Activated T-helper 9 cell treated with anti-CD3 and anti-CD28 coated beads, Interleukin-2, amount 50 U/mL, for 16 hours (primary cell): ENCODE data around the gene LYRM4.

Experiments used
- DNase-seq: peaks from one replicate; pipeline ENCODE4 v3.0.0-alpha.2; 2020; ENCODE audit warnings: low read depth

LYRM4 gene

DNA sequence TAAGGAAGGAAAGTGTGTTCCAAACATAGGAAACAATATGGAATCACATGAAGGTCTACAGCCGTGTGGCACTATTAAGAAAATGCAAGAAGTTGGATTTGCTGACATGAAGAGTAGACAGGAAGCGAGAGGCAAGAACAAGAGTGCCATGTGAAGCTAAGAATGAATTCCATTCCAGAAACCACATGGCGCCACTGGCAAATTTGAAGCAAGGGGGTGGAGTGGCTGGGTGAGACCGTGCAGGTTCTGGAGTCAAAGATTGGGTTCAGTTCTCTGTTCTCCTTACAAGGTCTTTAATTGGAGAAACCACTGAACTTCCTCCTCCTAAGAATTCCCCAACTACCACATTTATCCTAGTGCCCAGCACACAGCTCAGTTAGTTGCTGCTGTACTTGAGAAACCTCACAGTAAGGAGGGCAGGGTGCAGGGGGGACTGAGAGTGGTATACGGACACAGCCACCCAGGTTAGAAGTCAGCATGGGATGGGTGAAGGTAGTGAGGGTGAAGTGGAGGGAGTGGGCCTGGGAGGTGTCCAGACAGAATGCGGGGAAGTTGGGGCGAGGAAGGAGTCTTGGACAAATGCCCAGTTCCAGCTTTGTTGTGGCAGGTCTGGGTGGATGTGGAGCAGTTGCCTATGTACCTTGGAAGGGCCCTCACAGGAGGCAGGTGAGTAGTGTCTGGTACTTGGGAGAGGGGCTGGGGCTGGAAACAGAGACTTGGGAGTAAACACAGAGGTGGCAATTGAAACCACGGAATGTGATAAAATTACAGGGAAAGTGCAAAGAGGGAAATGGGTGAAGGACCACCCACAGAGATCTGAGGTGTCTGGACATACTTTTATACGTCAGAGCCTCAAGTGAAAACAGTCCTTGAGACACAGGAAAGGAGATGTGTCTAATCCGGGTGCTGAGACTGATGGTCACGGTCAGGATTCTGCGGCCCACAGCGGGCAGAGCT lies 14.3 kb downstream of the LYRM4 start:
- no peak for DNase-seq

DNA sequence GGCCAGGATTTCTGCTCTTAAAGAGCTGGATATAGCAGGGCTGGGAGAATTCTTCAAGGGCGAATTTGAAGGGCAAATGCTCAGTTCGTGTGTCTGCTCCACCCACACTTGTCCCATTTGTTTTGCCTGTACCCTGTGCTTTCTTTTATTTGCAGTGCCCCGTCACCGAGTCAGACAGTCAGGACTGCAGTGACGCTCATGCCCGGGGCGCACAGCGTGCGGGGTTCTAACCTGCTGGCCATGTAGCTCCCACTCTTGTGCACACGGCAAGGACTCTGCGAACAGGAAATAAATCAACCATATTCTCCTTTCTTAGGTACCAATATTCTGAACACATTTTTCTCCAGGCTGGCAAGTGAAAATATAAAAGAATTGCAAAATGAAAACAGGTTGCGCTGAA lies 17.7 kb downstream of the LYRM4 start:
- no peak for DNase-seq

DNA sequence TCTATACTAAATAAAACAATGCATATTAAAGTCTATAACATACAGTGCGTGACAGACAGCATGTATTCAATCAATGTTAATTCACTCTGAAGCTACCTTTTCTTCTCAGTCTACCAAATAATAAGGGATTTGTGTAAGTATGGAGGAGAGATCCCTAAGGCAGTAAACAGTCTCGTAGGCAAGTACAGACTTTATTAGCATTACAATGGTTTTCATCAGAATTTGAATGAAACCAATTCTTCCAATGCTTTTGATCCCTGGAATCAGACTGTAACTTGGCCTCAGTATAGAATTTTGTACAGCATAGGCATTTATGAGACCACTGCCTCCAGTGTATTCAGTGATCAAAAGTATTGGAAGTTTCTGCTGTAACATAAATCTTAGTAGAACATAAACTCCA lies 19.5 kb downstream of the LYRM4 start:
- DNase-seq, result no peak

DNA sequence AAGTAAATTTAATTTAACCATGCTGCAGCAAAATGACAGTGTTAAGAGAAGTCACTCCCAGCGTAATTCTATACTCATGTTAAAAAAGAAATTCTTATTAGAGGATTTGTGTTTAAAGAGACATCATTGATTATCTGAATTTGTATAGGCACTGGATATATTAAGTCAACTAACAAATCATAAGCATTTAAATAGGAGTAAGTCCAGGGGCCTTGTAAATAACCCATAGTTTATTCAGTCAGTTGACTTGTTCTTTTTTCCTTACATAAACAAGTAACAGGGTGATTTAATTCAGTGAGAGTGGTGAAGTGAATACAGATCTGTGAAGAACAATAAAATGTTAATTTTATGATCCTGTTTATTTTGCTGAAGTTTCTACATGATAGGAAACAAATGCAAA lies 22.4 kb downstream of the LYRM4 start:
- DNase-seq, result no peak

DNA sequence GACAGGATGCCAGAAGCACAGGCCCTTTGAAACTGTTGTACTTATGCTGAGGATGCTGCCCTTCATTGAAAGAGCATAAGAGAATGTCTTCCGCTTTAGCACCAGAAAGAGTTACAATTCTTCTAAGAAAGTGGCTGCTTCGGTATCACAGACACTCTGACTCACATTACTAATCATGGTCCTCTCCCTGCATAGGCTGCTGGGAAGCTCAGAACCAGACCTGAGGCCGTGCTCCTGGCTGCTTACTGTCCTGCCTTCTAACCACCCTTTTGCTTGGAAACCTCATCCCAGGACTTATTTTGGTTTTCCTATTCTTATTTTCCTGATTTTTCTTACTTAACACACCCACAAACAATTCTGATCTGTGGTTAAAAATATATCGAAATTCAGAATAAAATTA lies 22.9 kb downstream of the LYRM4 start:
- no peak for DNase-seq

DNA sequence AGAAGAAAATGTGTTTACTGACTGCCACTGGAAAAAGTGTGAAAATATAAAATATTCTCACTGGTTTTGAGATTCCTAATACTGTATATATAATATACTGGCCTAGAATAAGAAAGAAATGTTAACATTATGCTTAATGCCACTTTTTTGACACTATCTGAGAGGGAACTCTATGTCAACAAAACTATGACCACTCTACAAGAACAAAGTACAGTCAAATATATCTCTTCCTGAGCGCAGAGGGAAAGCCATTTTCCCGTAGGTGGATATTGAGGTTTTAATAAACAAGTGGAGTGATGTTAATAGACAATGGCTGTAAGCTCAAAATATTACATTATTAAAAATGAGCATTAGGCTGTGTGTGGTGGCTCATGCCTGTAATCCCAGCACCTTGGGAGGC lies 24.9 kb downstream of the LYRM4 start:
- DNase-seq, result no peak

DNA sequence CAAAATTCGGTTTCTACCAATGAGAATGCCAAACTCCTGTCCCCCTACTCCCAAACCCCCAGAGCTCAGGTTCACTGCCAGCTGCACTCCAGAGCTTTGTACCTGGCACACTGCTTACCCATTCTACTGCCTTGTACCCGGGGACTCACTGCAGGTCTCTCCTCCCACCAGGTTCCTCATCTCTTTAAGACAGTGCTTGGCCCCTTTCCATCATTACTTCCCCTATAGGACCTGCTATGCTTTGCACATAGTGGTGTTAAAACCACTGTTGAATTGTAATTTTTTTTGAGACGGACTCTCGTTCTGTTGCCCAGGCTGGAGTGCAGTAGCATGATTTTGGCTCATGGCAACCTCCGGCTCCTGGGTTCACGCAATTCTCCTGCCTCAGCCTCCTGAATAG lies 25.9 kb downstream of the LYRM4 start:
- DNase-seq, result no peak

DNA sequence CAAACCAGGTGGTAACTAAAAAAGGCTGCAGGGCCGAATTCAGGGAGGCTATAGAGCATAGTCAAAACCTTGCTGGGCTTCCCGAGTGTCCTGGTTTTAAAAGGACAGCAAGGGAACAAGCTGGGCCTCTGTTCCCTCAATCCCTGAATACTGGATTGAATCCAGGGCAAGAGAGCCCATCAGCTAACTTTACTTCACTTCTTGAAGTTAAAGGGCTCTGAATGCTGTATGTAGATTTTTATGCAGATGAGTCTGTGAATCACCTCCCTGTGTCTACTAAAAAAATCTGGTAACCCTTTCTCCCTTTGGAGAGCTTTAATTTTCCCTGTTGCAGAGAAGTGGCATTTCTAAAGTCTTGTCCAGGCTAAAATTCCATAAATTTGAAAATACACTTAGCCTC lies 29.5 kb downstream of the LYRM4 start:
- no peak for DNase-seq

DNA sequence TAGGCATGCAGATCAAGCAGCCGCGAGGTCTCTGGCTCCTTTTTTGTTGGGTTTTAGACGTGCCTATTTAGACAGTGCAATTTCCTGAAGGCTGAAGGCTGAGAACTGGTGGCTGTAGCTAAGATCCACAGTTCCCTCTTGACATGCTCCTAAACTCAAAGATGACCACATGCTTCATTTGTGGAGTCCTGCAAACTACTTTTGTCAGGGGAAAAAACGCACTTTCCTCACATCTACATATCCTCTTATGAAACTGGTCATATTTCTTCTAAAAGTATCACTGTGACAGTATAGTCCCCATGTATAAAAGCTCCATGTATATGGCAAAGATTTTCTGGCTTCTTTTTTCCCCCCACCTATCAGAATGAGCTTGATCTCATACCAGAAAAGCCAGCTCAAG lies 30.7 kb downstream of the LYRM4 start:
- no peak for DNase-seq

DNA sequence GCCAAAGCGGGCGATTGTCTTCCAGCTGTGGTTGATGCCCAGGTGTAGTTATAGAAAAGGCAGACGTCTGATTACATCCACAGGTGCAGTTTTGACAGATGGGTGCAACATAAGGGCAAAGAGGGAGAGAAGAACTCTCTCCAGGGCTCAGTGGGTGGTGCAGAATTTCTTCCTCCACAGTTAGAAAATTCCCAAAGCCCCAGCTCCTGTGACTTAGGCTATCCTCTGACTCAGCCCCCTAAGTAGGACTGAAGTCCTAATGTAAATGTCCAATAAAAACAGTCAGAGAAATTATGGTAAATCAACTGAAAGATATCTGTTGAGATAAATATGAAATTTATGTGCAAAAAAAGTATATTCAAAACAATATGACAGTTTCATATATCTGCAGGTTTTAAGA lies 31.4 kb downstream of the LYRM4 start:
- no peak for DNase-seq

DNA sequence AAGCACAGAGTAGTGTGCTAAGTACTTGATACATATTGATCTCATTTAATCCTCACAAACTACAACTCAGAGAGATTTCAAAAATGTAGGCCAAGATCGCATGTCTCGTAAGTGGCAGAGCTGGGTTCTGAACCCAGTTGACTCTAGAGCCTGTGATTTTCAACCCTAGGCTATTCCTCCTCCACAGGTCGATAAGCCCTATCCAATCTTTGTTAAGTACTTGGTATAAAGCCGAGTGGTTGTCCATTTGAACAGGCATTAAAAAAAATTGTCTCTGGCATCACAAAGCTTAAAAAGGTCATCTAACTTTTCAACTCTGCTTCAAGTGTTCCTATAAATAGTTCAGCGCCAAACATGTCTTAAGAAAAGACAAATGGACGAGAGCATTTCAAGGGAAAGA lies 37.4 kb downstream of the LYRM4 start:
- no peak for DNase-seq

DNA sequence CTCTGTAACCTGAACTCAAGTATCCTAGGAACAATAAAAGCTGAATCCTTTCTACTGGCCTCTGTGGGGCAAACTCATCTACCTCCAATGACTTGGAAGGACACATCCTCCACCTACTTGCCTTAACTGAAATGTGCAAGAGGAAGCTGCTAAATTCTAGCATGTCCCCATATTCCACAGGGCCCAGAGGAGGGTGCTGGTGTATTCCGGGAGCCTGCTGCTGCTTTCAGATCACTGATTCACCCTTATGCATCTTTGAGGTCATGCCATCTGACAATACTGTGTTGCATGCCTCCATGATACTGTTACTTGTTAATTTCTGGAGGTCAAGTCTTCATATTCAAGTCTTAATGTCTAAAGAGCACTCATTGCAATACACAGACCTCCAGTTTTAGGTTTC lies 40.3 kb downstream of the LYRM4 start:
- no peak for DNase-seq

DNA sequence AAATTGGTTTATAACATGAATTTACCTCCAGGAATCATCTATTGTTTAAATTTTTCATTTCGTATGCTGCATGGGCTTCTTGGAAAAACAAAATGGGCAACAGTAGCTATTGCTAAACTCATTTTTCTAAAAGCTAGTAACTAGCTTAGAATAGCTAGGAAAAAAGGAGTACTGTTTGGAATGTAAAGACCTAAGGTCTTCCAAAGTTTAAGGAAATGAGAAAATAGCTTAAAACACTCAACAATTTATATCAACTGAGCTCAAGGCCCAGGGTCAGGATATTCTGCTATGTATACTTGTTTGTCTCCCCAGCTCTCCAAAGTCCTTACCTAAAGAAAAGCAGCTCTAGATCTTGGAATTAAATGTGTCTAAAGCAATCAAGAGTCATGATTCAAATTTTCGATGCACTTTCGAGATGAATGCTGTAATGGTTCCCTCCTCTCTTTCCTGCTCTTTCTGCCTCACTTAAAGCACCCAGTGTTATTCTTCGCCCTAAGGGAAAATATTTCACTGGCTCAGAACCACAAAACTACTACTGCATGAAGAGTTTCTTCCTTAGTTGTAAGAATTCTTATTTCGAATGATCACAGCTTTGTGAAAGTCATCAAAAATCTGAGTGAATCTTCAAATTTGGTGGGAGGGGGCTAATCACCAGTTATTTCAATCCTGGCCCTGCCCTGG lies 41.6 kb downstream of the LYRM4 start:
- no peak for DNase-seq

DNA sequence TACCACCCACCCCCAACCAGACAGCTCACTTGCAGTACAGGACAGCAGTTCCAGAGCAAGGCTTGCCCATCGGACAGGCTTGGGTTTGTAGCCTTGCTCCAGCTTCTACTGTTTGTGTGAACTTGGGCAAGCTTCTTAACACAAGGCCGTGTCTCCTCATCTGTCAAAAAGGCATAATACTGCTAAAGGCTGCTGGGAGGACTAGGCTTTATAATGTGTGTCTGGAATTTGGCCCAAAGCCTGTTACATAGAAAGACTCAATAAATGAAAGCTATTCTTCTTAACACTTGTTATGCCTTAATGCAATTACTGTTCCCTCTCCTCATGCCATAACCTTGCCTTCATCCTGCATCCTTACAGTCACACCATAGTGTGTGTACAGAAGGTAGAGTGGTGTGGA lies 43.4 kb downstream of the LYRM4 start:
- DNase-seq, result no peak

DNA sequence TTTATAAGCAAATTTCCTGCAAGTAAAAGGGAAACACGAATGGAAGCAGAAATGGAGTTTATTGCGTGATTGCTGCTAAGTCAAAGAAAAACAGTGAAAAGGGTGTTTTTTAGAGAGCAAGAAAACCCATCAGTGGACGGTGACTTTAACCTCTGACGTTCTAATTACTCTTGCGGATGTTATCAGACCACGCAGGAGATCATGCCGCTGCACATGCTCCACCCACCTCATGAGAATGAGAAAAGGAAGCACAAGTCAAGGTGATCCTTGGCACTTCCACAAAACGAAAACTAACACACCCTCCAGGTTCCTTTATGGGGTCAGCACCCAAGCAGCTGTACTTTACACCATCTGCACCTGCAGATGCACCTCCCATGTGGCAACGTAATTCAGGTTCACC lies 45.0 kb downstream of the LYRM4 start:
- no peak for DNase-seq

DNA sequence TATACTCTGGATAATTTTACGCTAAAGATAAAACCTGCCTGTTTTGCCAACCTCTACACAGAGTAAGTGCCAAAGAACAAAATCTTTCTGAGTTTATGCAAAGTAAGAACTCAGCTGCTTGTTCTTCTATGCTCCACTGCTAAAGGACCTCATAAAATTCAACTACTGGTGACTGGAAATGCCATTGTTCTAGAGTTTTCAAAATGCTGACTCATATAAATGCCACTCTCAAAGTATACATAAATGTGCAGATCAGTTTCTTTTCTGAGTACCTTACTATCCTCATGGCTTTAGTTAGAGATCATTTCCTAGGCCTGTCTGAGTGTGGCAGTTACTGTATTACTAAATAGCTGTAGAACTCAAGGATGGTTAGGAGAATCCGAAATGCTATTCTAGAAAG lies 45.6 kb downstream of the LYRM4 start:
- no peak for DNase-seq

DNA sequence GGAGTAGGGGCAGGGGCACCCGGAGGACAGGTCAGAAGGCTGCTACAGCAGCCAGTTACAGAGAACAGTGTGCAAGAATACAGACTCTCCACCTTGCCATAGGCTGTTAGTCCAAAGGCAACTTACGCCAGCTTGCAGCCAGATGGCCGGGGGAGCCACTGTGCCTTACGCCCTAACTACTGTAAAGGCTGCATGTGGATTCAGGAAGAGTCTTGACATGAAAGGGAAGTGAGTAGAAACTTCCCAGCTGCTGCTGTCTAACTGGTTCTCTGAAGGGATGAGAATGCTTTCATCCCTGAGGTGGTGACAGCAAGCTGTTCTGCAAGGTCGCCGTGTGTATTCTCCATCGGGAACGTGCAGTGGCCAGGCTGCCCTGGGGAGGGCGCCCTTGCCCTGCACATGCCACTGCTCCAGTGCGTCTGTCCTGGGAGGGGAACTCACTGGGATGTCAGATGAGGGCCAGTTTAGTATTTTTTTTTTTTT lies 46.1 kb downstream of the LYRM4 start:
- no peak for DNase-seq

DNA sequence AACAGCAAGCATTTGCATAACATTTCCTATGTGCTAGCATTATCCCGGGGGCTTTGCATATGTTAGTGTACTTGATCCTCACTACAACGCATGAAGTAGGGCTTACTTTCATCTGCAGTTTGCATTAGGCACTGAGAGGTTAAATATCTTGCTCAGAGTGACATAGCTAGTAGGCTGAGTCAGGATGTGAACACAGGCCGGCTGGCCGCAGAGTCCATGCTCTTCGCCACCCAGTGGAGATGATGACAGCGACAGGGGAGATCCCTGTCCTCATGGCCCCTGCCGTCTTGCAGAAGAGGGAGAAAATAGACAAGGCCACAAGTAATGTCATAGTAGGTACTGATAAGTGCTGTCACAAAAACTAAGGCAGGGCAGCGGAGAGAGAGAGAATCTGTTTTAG lies 46.9 kb downstream of the LYRM4 start:
- no peak for DNase-seq

DNA sequence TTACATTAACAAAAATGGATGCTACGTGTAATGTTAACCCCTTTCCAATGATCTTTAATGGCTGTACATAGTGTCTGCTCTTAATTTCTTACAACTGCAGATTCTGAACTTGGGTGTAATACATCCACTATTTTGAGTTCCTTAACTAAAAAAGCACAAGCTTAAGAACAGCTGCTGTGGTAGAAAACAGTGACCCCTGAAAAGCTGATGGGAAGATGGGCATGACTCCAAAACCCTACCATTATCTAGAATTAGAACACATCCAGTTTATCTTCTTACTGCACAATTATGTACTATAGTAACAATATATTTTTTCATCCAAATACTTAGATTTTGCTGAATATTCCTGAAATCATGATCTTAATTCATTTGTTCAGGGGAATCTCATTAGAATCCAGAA lies 49.3 kb downstream of the LYRM4 start:
- no peak for DNase-seq

DNA sequence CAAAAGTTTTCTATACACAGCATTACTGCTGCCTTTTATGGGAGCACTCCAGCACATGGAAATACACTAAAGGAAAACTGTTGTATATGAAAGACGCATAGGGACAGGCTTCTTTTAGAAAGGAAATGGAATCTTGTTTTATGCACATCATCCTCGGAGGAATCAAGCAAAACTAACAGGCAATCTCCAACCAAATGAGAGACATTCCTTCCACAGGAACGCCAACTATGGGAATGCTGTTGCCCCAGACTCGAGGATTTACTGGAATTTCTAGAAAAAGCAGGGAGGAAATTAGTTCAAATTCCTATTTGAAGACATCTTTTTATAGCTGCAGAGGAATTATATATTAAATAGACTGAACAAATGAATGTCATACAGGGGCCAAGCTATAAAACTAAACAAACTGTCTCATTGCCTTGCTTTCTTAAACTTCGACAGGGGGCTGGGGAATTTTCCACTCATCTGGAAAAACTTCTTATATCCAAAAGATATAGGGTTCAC lies 52.2 kb downstream of the LYRM4 start:
- no peak for DNase-seq

DNA sequence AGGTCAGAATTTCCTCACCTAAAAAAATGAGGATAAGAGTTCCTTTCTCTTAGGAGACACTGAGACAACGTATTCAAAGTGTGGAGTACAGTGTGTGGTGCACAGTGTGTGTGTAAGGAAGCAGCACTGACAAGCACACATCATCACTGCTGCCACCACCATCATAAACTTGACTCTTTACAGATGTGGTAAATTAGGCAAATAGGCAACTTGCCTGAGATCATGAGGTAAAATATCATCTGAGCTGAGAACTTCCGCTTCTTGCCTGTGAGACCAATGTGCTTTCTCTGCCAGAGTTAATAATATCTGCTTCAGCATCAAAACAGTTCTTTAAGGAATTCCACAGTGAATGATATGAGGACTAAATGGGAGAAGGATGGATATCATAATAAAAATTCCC lies 52.7 kb downstream of the LYRM4 start:
- DNase-seq, result no peak

DNA sequence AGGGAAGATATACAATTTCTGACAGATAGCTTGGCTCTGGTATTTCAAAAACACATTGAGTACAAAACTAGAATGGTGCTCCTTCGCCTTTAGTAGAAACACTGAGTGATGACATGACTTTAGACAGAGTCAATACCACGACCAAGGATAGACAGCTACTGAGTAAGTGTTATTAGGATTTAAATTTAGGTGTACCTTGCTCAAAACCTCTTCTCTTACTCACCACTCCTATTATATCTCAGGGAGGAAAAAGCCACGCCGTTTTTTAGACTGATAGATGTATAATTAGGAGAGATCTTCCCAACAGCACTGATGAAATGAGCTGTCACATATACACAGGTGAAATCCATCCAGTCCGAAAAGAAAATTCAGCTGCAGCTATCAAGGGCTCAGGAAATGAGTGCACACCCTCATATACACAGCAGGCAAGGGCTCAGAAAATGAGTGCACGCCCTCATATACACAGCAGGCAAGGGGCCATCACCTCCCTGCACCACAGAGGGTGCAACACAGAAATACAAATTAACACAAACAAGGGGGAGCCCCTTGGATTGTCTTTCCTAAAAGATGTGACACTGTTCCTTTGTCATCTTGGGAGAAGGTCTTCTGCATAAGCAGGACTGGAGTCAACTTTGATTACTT lies 53.7 kb downstream of the LYRM4 start:
- DNase-seq, result no peak
